ENCODE results near the gene COX20.

GRCh38 chr1:244863491-244864252, 28.2 kb downstream of the COX20 start:
- TF ChIP-seq CTCF (IDR thresholded peaks at IDR 0.05) (no peak), USF2 (CRISPR knock-in tag; IDR thresholded peaks at IDR 0.05) (no peak), MLX (CRISPR knock-in tag; IDR thresholded peaks at IDR 0.05) (no peak; the same call in 1 of the 2 replicates), AFF4 (CRISPR knock-in tag; IDR thresholded peaks at IDR 0.05; ENCODE audit: borderline replicate concordance) (no peak), MXD4 (CRISPR knock-in tag; IDR thresholded peaks at IDR 0.05; ENCODE audit: borderline replicate concordance) (no peak), RELA (CRISPR knock-in tag; IDR thresholded peaks at IDR 0.05; ENCODE audit: borderline replicate concordance) (no peak), PREB (CRISPR knock-in tag; IDR thresholded peaks at IDR 0.05; ENCODE audit: borderline replicate concordance) (no peak), ARID4B (CRISPR knock-in tag; IDR thresholded peaks at IDR 0.05; ENCODE audit: borderline replicate concordance) (no peak), CBFB (CRISPR knock-in tag; IDR thresholded peaks at IDR 0.05; ENCODE audit: low read depth) (no peak), ERG (CRISPR knock-in tag; IDR thresholded peaks at IDR 0.05) (no peak), ZNF121 (CRISPR knock-in tag; IDR thresholded peaks at IDR 0.05) (no peak)
